ENCODE results near the gene OSBPL7. TPM values are rescaled to one million over a fixed set of nuclear protein-coding genes. Genes with fewer than 3 reads are reported as not detected.

The OSBPL7 gene
- total and polyA plus RNA-seq, 2 donors (not counting 3 experiments of a cell fraction or from before 2014, with no cell fraction given) = 16.2 to 29.1 TPM

DNA sequence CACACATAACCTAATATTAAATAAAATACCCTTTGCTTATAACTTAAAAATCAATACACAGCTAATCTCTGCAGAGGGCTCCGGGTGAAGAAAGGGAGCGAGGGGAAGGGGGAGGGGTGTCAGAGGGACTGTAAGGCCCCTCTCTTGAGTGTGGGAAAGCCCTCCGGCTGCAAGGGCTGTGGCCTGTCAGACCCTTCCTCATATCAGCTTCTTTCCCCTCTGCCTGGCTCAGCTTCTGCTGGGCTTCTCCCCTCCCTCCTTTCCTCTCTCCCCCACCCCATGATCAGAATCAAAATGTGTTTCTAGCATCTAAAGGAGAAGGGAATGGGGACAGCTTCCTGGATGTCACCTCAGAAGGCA, 24.1 kb upstream of the OSBPL7 start:
- H3K9ac ChIP-seq (replicated peaks; ENCODE audit: extremely low read depth, insufficient read depth, low read length) = no peak overlapping the region
- H2AFZ ChIP-seq (ENCODE audit: low read depth, low read length) = no peak overlapping the region
- H3K4me1 ChIP-seq (ENCODE audit: control insufficient read depth, extremely low read depth, insufficient read depth, low read length) = peaks cover 3% of the 10 kb centered on the region
- H4K20me1 ChIP-seq (replicated peaks; ENCODE audit: control insufficient read depth, extremely low read depth, insufficient read depth, low read length) = no peaks in the 10 kb centered on the region
- DNase-seq (ENCODE audit: low read depth, low spot score) (no peak), FAIRE-seq (no peak)
- intact Hi-C loops (cut with micrococcal nuclease) = no loop called here
- ChIA-PET POLR2A (no interaction called here), CTCF (interaction anchor here (0.5 to 10.2 kb wide), 6 partner anchors 10 to 934 kb away, joined by 3 to 367 read pairs (median 24); partner anchors contain the start of gene SP2)
- H3K36me3 ChIP-seq (ENCODE audit: control insufficient read depth in 2 of 2, extremely low read depth in 1 of 2, insufficient read depth in 2 of 2, low read length in 2 of 2) = no peaks in the 10 kb centered on the region
- H3K9me3 ChIP-seq (replicated peaks; ENCODE audit: control insufficient read depth, insufficient read depth, low read length) = no peaks in the 10 kb centered on the region
- no peaks in the 10 kb centered on the region for H3K9me1 ChIP-seq (replicated peaks; ENCODE audit: control insufficient read depth, extremely low read depth, insufficient read depth, low read length)
- no peak overlapping the region for H3K4me3 ChIP-seq (replicated peaks in 1 of 3; ENCODE audit: insufficient read depth in 1 of 3, low read depth in 1 of 3, low read length in 3 of 3)
- H3K27me3 ChIP-seq (ENCODE audit: control insufficient read depth in 2 of 2, insufficient read depth in 2 of 2, low read length in 2 of 2) = no peaks in the 10 kb centered on the region
- dilution Hi-C loops (cut with MboI; ENCODE audit: extremely low pct_ligation_motif_present, low sequenced_read_pairs) = no loop called here
- H3K79me2 ChIP-seq (ENCODE audit: control insufficient read depth, insufficient read depth, low read length) = no peaks in the 10 kb centered on the region
- no peak overlapping the region for H3K27ac ChIP-seq (ENCODE audit: insufficient read depth, low read depth, low read length)
- TF ChIP-seq JUN (IDR thresholded peaks at IDR 0.05; ENCODE audit: borderline replicate concordance, insufficient read depth, insufficient read length, low read depth) = no peak
- no peak for TF ChIP-seq POLR2A (IDR thresholded peaks at IDR 0.05; ENCODE audit: low read depth, low read length)
- TF ChIP-seq MYC (IDR thresholded peaks at IDR 0.05; ENCODE audit: low read depth, low read length) = no peak
- no peak for TF ChIP-seq FOS (IDR thresholded peaks at IDR 0.05; ENCODE audit: borderline replicate concordance, insufficient read depth, low read length)
- TF ChIP-seq, protein P1, sequence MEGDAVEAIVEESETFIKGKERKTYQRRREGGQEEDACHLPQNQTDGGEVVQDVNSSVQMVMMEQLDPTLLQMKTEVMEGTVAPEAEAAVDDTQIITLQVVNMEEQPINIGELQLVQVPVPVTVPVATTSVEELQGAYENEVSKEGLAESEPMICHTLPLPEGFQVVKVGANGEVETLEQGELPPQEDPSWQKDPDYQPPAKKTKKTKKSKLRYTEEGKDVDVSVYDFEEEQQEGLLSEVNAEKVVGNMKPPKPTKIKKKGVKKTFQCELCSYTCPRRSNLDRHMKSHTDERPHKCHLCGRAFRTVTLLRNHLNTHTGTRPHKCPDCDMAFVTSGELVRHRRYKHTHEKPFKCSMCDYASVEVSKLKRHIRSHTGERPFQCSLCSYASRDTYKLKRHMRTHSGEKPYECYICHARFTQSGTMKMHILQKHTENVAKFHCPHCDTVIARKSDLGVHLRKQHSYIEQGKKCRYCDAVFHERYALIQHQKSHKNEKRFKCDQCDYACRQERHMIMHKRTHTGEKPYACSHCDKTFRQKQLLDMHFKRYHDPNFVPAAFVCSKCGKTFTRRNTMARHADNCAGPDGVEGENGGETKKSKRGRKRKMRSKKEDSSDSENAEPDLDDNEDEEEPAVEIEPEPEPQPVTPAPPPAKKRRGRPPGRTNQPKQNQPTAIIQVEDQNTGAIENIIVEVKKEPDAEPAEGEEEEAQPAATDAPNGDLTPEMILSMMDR (IDR thresholded peaks at IDR 0.05; ENCODE audit: extremely low read depth in 1 of 2, insufficient read depth in 1 of 2, low read depth in 1 of 2, low read length in 2 of 2) = no peak
- no peak for TF ChIP-seq MAX (IDR thresholded peaks at IDR 0.05; ENCODE audit: insufficient read depth, insufficient read length)
- H3K4me2 ChIP-seq (ENCODE audit: insufficient read depth, low read length) = no peak overlapping the region
- no TSS peak for BruUV-seq (replicated peaks)
